Loucy (cell line): ENCODE measurements around the gene YTHDC2.

Experiments
- CTCF ChIP-seq: fragments of 200-600 bp; sonication (generic); conservative IDR thresholded peaks from 2 replicates; pipeline ENCODE4 v1.5.1; 2014; ENCODE audit warnings: mild to moderate bottlenecking, antibody characterized with exemption, low read length
- EZH2phosphoT487 ChIP-seq: fragments of 200-600 bp; IDR thresholded peaks from 2 replicates; pipeline ENCODE4 v1.6.1; 2018; ENCODE audit warnings: antibody characterized with exemption, mild to moderate bottlenecking, moderate library complexity, borderline replicate concordance

DNA sequence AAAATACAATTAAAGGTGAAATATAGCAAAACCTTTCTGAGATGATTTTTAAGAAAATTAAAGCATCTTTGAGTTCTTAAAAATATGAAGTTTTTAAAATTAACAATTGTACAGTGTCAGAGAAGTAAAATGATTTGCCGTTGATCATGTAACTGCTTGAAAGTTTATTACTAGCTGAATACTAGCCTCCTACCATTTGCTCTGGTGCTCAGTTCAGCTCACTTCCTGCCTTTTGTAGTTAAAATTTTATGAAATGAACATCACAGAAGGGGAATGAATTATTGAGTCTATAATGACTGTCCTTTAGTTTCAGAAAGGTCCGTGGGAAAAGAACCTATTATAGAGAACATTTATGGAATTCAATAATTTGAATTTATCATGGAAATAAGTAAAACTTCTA lies 9.7 kb downstream of the YTHDC2 start:
- TF ChIP-seq CTCF: no peak
- TF ChIP-seq EZH2phosphoT487: no peak
